ENCODE measurements around the gene NOP9.
A peak's percentile ranks its signal among the peaks of the same experiment; 100 is the strongest.
"Not testable (repeated sequence)": the region's sequence is repeated elsewhere in the genome, so short reads cannot be mapped to it uniquely, and the experiment has no call there.

NOP9 gene

DNA sequence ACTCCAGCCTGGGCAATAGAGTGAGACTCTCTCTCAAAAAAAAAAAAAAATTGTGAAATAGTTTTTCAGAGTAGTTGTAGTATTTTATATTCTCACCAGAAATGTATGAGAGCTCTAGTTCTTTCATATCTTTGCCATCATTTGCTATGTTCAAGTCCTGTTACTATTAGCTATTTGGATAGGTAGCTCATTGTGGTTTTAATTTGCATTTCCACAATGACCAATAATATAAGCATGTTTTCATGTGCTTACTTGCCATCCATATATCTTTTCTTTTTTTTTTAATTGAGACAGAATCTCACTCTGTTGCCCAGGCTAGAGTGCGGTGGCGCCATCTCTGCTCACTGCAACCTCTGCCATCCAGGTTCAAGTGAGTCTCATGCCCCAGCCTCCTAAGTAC, 48.5 kb downstream of the NOP9 start:
- H3K36me3 ChIP-seq (ENCODE audit: control insufficient read depth in 2 of 2, insufficient read depth in 2 of 2, low read length in 2 of 2), result no peaks in the 10 kb centered on the region
- H3K9me3 ChIP-seq (ENCODE audit: control insufficient read depth in 2 of 2, low read length in 2 of 2), result no peaks in the 10 kb centered on the region
- no peak overlapping the region for H3K9ac ChIP-seq (ENCODE audit: low read depth in 1 of 2, low read length in 2 of 2)
- H3K27me3 ChIP-seq (ENCODE audit: control insufficient read depth in 2 of 2, insufficient read depth in 2 of 2, low read length in 2 of 2), result no peaks in the 10 kb centered on the region
- H3K4me1 ChIP-seq (ENCODE audit: control insufficient read depth in 2 of 2, insufficient read depth in 2 of 2, low read length in 2 of 2), result no peaks in the 10 kb centered on the region
- H3K4me3 ChIP-seq (ENCODE audit: low read length in 2 of 2), result no peak overlapping the region
- no peak overlapping the region for H3K27ac ChIP-seq (ENCODE audit: low read depth in 2 of 2, low read length in 2 of 2)

DNA sequence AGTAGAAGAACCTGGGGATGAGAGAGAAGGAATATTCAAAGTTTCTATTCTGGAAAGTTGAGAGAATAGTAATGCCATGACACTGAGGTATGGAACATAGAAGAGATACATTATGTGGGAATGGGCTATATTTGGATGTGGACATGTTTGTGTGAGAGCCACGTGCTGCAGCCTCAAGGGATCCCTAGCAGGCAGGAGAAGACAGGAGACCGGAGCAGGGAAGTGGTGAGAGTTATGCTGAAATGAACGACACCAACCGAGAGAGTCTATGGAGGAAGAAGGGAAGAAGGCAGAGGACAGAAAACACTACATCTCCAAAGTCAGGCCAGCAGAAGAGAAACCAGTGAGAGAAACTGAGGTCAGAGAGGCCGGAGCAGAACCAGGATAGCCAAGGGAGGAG, 50.1 kb downstream of the NOP9 start:
- no peak overlapping the region for H3K4me3 ChIP-seq (ENCODE audit: low read length in 2 of 2)
- H3K9ac ChIP-seq (ENCODE audit: low read depth in 1 of 2, low read length in 2 of 2), result no peak overlapping the region
- no peaks in the 10 kb centered on the region for H3K36me3 ChIP-seq (ENCODE audit: control insufficient read depth in 2 of 2, insufficient read depth in 2 of 2, low read length in 2 of 2)
- no peaks in the 10 kb centered on the region for H3K27me3 ChIP-seq (ENCODE audit: control insufficient read depth in 2 of 2, insufficient read depth in 2 of 2, low read length in 2 of 2)
- H3K4me1 ChIP-seq (ENCODE audit: control insufficient read depth in 2 of 2, insufficient read depth in 2 of 2, low read length in 2 of 2), result peaks cover 0 to 2% of the 10 kb centered on the region in 2 donors
- no peak overlapping the region for H3K27ac ChIP-seq (ENCODE audit: low read depth in 2 of 2, low read length in 2 of 2)
- no peaks in the 10 kb centered on the region for H3K9me3 ChIP-seq (ENCODE audit: control insufficient read depth in 2 of 2, low read length in 2 of 2)

DNA sequence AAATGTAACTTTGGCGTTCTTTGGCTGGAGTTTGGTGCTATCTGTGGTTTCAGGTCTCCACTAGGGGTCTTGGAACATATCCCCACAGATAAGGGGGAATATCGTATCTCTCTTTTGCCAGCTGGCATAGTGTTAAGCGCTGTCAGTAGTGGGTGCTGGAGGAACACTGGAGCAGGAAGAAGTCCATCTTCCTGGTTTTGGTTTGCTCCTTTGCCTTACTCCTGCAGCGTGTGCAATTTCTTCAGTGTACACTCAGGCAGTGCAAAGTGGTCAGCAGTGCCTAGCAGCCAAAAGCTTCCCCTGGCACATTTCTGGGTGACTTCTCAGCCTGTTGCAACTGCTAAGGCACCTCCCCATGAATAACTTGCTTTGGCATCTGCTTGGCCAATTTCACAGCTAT, 51.9 kb downstream of the NOP9 start:
- Histone ChIP-seq H3K36me3 (ENCODE audit: control insufficient read depth in 2 of 2, insufficient read depth in 2 of 2, low read length in 2 of 2) (no peaks in the 10 kb centered on the region), H3K4me1 (ENCODE audit: control insufficient read depth in 2 of 2, insufficient read depth in 2 of 2, low read length in 2 of 2) (peaks cover 0 to 2% of the 10 kb centered on the region in 2 donors), H3K4me3 (ENCODE audit: low read length in 2 of 2) (no peak overlapping the region), H3K27ac (ENCODE audit: low read depth in 2 of 2, low read length in 2 of 2) (no peak overlapping the region), H3K9ac (ENCODE audit: low read depth in 1 of 2, low read length in 2 of 2) (no peak overlapping the region), H3K9me3 (ENCODE audit: control insufficient read depth in 2 of 2, low read length in 2 of 2) (no peaks in the 10 kb centered on the region), H3K27me3 (ENCODE audit: control insufficient read depth in 2 of 2, insufficient read depth in 2 of 2, low read length in 2 of 2) (no peaks in the 10 kb centered on the region)

DNA sequence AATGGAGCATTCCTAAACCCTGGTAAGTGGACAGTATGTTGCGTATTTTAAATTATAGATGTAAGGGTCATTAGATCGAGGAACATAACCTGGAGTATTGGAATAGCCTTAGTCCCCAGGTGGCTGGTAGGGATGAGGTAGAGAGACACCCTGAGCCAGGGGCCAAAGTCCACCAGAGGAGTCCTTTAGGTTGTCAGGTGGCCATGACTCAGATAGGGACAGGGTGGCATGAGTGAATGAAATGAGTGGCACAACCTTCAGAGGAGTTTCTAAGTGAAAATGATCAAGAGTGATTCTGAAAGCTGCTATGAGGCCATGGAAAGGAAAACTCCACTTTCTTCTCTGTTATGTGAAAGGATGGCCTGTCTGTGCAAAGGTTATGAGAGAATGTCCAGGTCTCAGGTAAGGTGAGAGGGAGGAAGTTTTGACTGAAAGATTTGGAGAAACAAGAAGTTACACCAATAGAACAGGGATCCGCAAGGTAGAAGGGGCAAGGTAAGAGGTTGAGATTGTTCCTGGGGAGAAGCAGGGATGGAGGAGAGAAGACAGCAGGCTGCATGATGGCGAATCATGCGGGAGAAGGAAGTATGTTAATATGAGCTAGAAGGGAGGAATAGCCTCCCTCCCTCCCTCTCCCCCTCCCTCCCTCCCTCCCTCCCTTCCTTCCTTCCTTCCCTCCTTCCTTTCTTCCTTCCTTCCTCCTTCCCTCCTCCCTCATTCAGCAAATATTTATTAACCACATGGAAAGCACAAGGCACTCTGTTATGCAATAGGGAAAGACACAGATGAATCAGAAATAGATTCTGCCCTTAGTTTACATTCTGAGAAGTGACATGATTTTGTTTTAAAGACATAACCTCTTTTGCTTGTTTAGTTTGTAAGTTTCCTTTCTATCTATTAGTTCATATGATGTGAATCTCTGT, 54.2 kb downstream of the NOP9 start:
- H3K27me3 ChIP-seq (ENCODE audit: control insufficient read depth in 2 of 2, insufficient read depth in 2 of 2, low read length in 2 of 2), result no peaks in the 10 kb centered on the region
- H3K9me3 ChIP-seq (ENCODE audit: control insufficient read depth in 2 of 2, low read length in 2 of 2), result no peaks in the 10 kb centered on the region
- no peaks in the 10 kb centered on the region for H3K36me3 ChIP-seq (ENCODE audit: control insufficient read depth in 2 of 2, insufficient read depth in 2 of 2, low read length in 2 of 2)
- no peak overlapping the region for H3K9ac ChIP-seq (ENCODE audit: low read depth in 1 of 2, low read length in 2 of 2)
- peak overlapping the region; percentile 12 to 32 for H3K27ac ChIP-seq (ENCODE audit: low read depth in 2 of 2, low read length in 2 of 2)
- peaks cover 0 to 2% of the 10 kb centered on the region in 2 donors for H3K4me1 ChIP-seq (ENCODE audit: control insufficient read depth in 2 of 2, insufficient read depth in 2 of 2, low read length in 2 of 2)
- H3K4me3 ChIP-seq (ENCODE audit: low read length in 2 of 2), result no peak overlapping the region

DNA sequence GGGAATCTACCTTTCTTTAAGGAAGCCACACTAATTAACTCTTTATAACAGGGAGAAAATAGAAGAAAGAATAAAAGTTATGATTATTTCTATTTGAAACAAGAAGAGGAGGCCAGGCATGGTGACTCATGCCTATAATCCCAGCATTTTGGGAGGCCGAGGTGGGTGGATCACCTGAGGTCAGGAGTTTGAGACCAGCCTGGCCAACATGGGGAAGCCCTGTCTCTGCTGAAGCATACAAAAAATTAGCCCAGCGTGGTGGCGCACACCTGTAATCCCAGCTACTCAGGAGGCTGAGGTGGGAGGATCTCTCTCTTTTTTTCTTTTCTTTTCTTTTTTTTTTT, 54.8 kb downstream of the NOP9 start:
- H3K4me1 ChIP-seq (ENCODE audit: control insufficient read depth in 2 of 2, insufficient read depth in 2 of 2, low read length in 2 of 2); H3K4me3 ChIP-seq (ENCODE audit: low read length in 2 of 2); H3K27me3 ChIP-seq (ENCODE audit: control insufficient read depth in 2 of 2, insufficient read depth in 2 of 2, low read length in 2 of 2); H3K9ac ChIP-seq (ENCODE audit: low read depth in 1 of 2, low read length in 2 of 2); H3K27ac ChIP-seq (ENCODE audit: low read depth in 2 of 2, low read length in 2 of 2); H3K36me3 ChIP-seq (ENCODE audit: control insufficient read depth in 2 of 2, insufficient read depth in 2 of 2, low read length in 2 of 2); H3K9me3 ChIP-seq (ENCODE audit: control insufficient read depth in 2 of 2, low read length in 2 of 2): not testable (repeated sequence)

DNA sequence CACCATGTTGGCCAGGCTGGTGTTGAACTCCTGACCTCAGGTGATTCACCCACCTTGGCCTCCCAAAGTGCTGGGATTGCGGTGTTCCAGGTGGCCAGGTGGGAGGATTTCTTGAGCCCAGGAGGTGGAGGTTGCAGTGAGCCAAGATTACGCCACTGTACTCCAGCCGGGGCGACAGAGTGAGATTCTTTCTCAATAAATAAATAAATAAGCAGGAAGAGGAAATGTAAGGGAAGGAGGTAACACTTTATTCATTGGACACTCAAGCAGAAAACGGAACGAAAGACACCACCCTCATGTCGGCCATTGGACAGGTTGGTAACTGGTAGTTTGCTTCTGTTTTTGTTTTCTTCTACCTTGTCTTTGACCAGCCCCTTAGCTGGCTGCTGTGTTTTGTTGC, 55.4 kb downstream of the NOP9 start:
- Histone ChIP-seq H3K9me3 (ENCODE audit: control insufficient read depth in 2 of 2, low read length in 2 of 2) (no peaks in the 10 kb centered on the region), H3K36me3 (ENCODE audit: control insufficient read depth in 2 of 2, insufficient read depth in 2 of 2, low read length in 2 of 2) (no peaks in the 10 kb centered on the region), H3K9ac (ENCODE audit: low read depth in 1 of 2, low read length in 2 of 2) (no peak overlapping the region), H3K27me3 (ENCODE audit: control insufficient read depth in 2 of 2, insufficient read depth in 2 of 2, low read length in 2 of 2) (no peaks in the 10 kb centered on the region), H3K27ac (ENCODE audit: low read depth in 2 of 2, low read length in 2 of 2) (no peak overlapping the region), H3K4me1 (ENCODE audit: control insufficient read depth in 2 of 2, insufficient read depth in 2 of 2, low read length in 2 of 2) (peaks cover 0 to 2% of the 10 kb centered on the region in 2 donors), H3K4me3 (ENCODE audit: low read length in 2 of 2) (no peak overlapping the region)

DNA sequence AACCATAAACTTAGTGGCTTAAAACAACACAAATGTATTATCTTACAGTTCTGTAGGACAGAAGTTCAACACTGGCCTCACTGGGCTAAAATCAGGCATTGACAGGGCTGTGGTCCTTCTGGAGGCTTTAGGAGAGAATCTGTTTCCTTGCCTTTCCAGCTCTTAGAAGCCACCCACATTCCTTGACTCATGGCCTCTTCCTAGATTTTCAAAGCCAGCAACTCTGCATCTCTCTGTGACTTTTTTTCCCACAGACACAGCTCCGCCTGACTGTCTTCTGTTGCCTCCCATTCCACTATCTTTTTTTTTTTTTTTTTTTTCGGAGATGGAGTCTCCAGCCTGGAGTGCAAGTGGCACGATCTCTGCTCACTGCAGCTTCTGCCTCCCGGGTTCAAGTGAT, 56.6 kb downstream of the NOP9 start:
- Histone ChIP-seq H3K4me1 (ENCODE audit: control insufficient read depth in 2 of 2, insufficient read depth in 2 of 2, low read length in 2 of 2) (peaks cover 0 to 2% of the 10 kb centered on the region in 2 donors), H3K9ac (ENCODE audit: low read depth in 1 of 2, low read length in 2 of 2) (no peak overlapping the region), H3K9me3 (ENCODE audit: control insufficient read depth in 2 of 2, low read length in 2 of 2) (no peaks in the 10 kb centered on the region)

More for the DNA sequence above, 56.6 kb downstream of the NOP9 start:
- no peaks in the 10 kb centered on the region for H3K27me3 ChIP-seq (ENCODE audit: control insufficient read depth in 2 of 2, insufficient read depth in 2 of 2, low read length in 2 of 2)
- no peak overlapping the region for H3K4me3 ChIP-seq (ENCODE audit: low read length in 2 of 2)
- no peak overlapping the region for H3K27ac ChIP-seq (ENCODE audit: low read depth in 2 of 2, low read length in 2 of 2)
- no peaks in the 10 kb centered on the region for H3K36me3 ChIP-seq (ENCODE audit: control insufficient read depth in 2 of 2, insufficient read depth in 2 of 2, low read length in 2 of 2)

Measured in mucosa of rectum (tissue), 2 donors.